OCI-LY7 (cell line): ENCODE measurements around the gene MRPS22. TPM values are rescaled to one million over a fixed set of nuclear protein-coding genes. Genes with fewer than 3 reads are reported as not detected.

Source experiments
- Bru-seq: library from RNA; stranded (reverse); fragments of 400-500 nt; gene quantifications from one replicate; lab custom pipeline; 2021; lab: Mats Ljungman, UMichigan
- BruChase-seq, 2 experiments: library from RNA; stranded (reverse); fragments of 400-500 nt; gene quantifications; one replicate each; lab custom pipeline; 2021; lab: Mats Ljungman, UMichigan
- BruUV-seq: library from RNA; stranded (reverse); fragments of 400-500 nt; replicated peaks from 2 replicates; lab custom pipeline; 2021; lab: Mats Ljungman, UMichigan
- CTCF ChIA-PET: fragments of 300-600 bp; sonication (Branson Sonifier 250); formaldehyde crosslinking; loops from one replicate; lab custom pipeline; 2022; ENCODE audit warnings: antibody characterized with exemption; ENCODE audit not compliant: unreplicated experiment; lab: Charles Lee
- POLR2A ChIA-PET: fragments of 300-600 bp; sonication (Branson Sonifier 250); formaldehyde crosslinking; loops from one replicate; lab custom pipeline; 2022; ENCODE audit warnings: antibody characterized with exemption; lab: Charles Lee
- DNase-seq: peaks from one replicate; pipeline ENCODE4 v3.0.0-alpha.2; 2015; ENCODE audit warnings: low spot score
- H2AFZ ChIP-seq: fragments of 200-600 bp; sonication (generic), shearing (Covaris generic); 2 replicates; pipeline ENCODE4 v1.6.1; 2014; ENCODE audit warnings: mild to moderate bottlenecking, antibody characterized with exemption, low read length, moderate library complexity
- H3K27ac ChIP-seq: fragments of 200-600 bp; sonication (generic); 2 replicates; pipeline ENCODE4 v1.5.1; 2014; ENCODE audit warnings: mixed run types, low read depth, mild to moderate bottlenecking, moderate library complexity, low read length, inconsistent platforms; ENCODE audit not compliant: poor library complexity, severe bottlenecking
- H3K36me3 ChIP-seq: fragments of 200-600 bp; sonication (generic); 2 replicates; pipeline ENCODE4 v1.6.1; 2014; ENCODE audit warnings: mild to moderate bottlenecking, antibody characterized with exemption, low read length, moderate library complexity, mixed read lengths; ENCODE audit not compliant: insufficient read depth
- H3K4me1 ChIP-seq: fragments of 200-600 bp; sonication (generic); 2 replicates; pipeline ENCODE4 v1.5.1; 2014; ENCODE audit warnings: mild to moderate bottlenecking, low read length; ENCODE audit not compliant: insufficient read depth, poor library complexity, severe bottlenecking
- H3K4me2 ChIP-seq: fragments of 200-600 bp; sonication (generic); 2 replicates; pipeline ENCODE4 v1.6.1; 2014; ENCODE audit warnings: mild to moderate bottlenecking, low read length
- H3K4me3 ChIP-seq: fragments of 200-600 bp; sonication (generic); 2 replicates; pipeline ENCODE4 v1.5.1; 2014; ENCODE audit warnings: mild to moderate bottlenecking, low read depth, low read length; ENCODE audit not compliant: poor library complexity, severe bottlenecking
- H3K79me2 ChIP-seq: fragments of 200-600 bp; sonication (generic); 2 replicates; pipeline ENCODE4 v1.6.1; 2016; ENCODE audit warnings: low read depth, mild to moderate bottlenecking, low read length, moderate library complexity, mixed read lengths; ENCODE audit not compliant: insufficient read depth
- H3K9me2 ChIP-seq: fragments of 200-600 bp; sonication (generic); 2 replicates; pipeline ENCODE4 v1.6.1; 2016; ENCODE audit warnings: mild to moderate bottlenecking, low read length, mixed read lengths; ENCODE audit not compliant: insufficient read depth
- H3K9me3 ChIP-seq: fragments of 200-600 bp; sonication (generic); 2 replicates; pipeline ENCODE4 v1.6.1; 2014; ENCODE audit warnings: mild to moderate bottlenecking, mixed run types, low read length, mixed read lengths
- H4K20me1 ChIP-seq: fragments of 200-600 bp; sonication (generic); 2 replicates; pipeline ENCODE4 v1.6.1; 2014; ENCODE audit warnings: mild to moderate bottlenecking, antibody characterized with exemption, low read length, moderate library complexity, mixed read lengths; ENCODE audit not compliant: insufficient read depth
- EZH2phosphoT487 ChIP-seq: fragments of 200-600 bp; sonication (generic); IDR thresholded peaks from 2 replicates; pipeline ENCODE4 v1.6.1; 2018; ENCODE audit warnings: low read depth, borderline replicate concordance, mild to moderate bottlenecking, mixed run types, antibody characterized with exemption, low read length, moderate library complexity, mixed read lengths
- intact Hi-C: fragments of 100-400 bp; cut with micrococcal nuclease; formaldehyde crosslinking; loops from one replicate; pipeline ENCODE4 v1.10.0; 2022; ENCODE audit not compliant: unreplicated experiment
- long read RNA-seq: library from polyadenylated mRNA; stranded (forward); transcript quantifications from one replicate; pipeline ENCODE4 v2.0.0, GENCODE V29; 2022
- total RNA-seq, 2 experiments: library from RNA; depleted of rRNA in 1 of 2; stranded (reverse); fragments of >200 nt in 1 of 2; shearing (Covaris generic) in 1 of 2; gene quantifications; 2 replicates each; pipeline ENCODE4 v1.2.3, GENCODE V29; 2014 to 2022
- TF ChIP-seq, protein P1 (sequence below): fragments of 200-600 bp; sonication (generic); conservative IDR thresholded peaks from 2 replicates; pipeline ENCODE4 v1.5.1; 2014; ENCODE audit warnings: mild to moderate bottlenecking, antibody characterized with exemption, low read length, moderate library complexity, mixed read lengths

Gene MRPS22
- total RNA-seq (2014; rRNA removed; shearing (Covaris generic)), result 54.9 and 71.1 TPM in 2 replicates
- total RNA-seq (2022), result 52.3 and 61.4 TPM in 2 replicates
- percentile 37 among the genes with signal in this experiment for Bru-seq, nascent RNA
- percentile 29 among the genes with signal in this experiment for BruChase-seq, experiment 1, labeled RNA remaining after a 6-hour chase
- percentile 34 among the genes with signal in this experiment for BruChase-seq, experiment 2, labeled RNA remaining after a 2-hour chase
- long read RNA-seq, transcript MRPS22-202 (8 exons, 1,099 nt), result minor isoform, 7 of 102 reads
- long read RNA-seq, transcript MRPS22-201 (8 exons, 1,120 nt), result major isoform, 84 of 102 reads
- long read RNA-seq, partial matches to known transcripts, result 3 of 102 reads
- long read RNA-seq, other reads (novel, unspliced or antisense), result 5 of 102 reads

DNA sequence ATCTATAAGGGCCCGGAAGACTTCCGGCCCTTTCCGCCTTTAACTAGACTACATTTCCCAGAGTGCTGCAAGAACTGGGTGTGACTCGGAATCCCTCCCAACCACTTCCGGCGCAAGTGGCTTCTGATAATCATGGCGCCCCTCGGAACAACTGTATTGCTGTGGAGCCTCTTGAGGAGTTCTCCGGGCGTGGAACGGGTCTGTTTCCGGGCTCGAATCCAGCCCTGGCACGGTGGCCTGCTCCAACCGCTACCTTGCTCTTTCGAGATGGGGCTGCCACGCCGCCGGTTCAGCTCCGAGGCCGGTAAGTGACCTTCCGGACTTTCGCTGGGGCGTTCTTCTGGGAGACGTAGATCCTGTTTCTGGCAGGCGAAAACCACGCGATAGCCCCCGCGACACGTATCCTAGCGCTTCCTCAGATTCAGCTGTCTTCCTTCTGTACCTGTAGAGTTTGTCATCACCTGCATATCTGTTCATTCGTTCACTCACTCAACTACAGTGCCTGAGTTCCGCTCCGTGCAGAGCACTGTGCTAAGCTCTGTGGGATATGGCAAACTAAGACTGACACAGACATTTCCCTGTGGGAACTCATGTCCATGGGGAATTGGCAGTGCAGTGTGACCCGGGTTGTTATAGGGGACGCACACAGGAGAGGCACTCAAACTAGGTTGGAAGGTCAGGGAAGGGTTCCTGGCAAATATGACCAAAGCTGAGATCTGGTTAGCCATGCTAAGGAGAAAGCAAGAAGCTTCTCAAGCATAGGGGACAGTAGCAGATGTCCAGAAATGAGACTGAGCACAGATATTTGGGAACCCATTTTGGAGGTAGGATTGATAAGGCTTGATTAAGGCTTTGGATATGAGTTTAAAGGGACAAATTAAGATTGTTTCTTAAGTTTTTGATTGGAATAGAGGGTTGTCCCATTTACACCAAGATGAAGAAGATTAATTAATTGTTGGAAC lies at the start of gene MRPS22:
MRPS22 (plus strand) TSS at position 126 of the 962 bp plus-strand sequence; CDS start at position 133, 7 bp downstream.
- POLR2A ChIA-PET, result interaction anchor here (1.0 to 1.2 kb wide), 3 partner anchors 10 to 46 kb away, joined by 3 to 5 read pairs (median 5); no protein-coding TSS in a partner anchor
- peak within 1 kb of the TSS; percentile 98 for H3K4me3 ChIP-seq

DNA sequence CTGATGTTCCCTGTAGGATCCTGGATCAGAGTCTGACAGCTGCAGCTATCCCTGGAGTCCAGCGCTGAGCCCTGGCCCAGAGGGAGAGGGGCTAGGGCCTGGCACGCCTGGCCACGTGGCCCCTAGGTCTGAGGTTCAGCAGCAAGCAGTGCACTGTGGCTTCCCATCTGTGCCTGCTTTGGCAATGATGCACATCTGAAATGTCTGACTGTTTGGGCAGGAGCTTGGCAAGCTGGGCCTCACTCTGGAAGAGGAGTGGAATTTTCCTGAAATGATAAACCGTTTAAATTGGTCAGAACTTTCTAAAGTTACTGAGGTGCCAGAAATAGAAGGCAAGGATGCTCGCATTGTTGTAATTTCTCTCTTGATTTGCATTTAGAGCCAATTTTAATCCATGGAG lies 48.8 kb upstream of the MRPS22 start:
- BruUV-seq, result no TSS peak
- Histone ChIP-seq H3K9me2 (no peaks in the 10 kb centered on the region), H3K4me1 (no peaks in the 10 kb centered on the region), H3K4me3 (no peak overlapping the region), H2AFZ (no peak overlapping the region), H4K20me1 (no peaks in the 10 kb centered on the region), H3K79me2 (no peaks in the 10 kb centered on the region), H3K27ac (no peak overlapping the region), H3K9me3 (no peaks in the 10 kb centered on the region), H3K4me2 (no peak overlapping the region), H3K36me3 (no peaks in the 10 kb centered on the region)
- no peak for DNase-seq
- intact Hi-C loops, result no loop called here
- CTCF ChIA-PET, result no interaction called here
- TF ChIP-seq, protein P1, sequence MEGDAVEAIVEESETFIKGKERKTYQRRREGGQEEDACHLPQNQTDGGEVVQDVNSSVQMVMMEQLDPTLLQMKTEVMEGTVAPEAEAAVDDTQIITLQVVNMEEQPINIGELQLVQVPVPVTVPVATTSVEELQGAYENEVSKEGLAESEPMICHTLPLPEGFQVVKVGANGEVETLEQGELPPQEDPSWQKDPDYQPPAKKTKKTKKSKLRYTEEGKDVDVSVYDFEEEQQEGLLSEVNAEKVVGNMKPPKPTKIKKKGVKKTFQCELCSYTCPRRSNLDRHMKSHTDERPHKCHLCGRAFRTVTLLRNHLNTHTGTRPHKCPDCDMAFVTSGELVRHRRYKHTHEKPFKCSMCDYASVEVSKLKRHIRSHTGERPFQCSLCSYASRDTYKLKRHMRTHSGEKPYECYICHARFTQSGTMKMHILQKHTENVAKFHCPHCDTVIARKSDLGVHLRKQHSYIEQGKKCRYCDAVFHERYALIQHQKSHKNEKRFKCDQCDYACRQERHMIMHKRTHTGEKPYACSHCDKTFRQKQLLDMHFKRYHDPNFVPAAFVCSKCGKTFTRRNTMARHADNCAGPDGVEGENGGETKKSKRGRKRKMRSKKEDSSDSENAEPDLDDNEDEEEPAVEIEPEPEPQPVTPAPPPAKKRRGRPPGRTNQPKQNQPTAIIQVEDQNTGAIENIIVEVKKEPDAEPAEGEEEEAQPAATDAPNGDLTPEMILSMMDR, result no peak
- no peak for TF ChIP-seq EZH2phosphoT487
- POLR2A ChIA-PET, result no interaction called here

More for the DNA sequence above, at the start of gene MRPS22:
- peak within 1 kb of the TSS; percentile 66 for H3K27ac ChIP-seq
- H3K9me3 ChIP-seq, result no peaks in the 10 kb centered on the region; the same call in 1 of the 2 replicates
- H4K20me1 ChIP-seq, result peaks cover 12% of the 10 kb centered on the region
- peaks cover 25% of the 10 kb centered on the region for H3K79me2 ChIP-seq
- TF ChIP-seq EZH2phosphoT487, result no peak
- TF ChIP-seq, protein P1, result no peak
- CTCF ChIA-PET, result interaction anchor here (1.1 to 1.5 kb wide), 2 partner anchors 10 to 12 kb away, joined by 4 to 8 read pairs; no protein-coding TSS in a partner anchor
- peaks cover 13% of the 10 kb centered on the region for H3K4me1 ChIP-seq
- no peaks in the 10 kb centered on the region for H3K9me2 ChIP-seq
- intact Hi-C loops, result loop anchor here (2.0 to 10.0 kb wide), 2 partner anchors 45 to 1169 kb away; partner anchors contain the start of genes COPB2 and DBR1
- peaks cover 33% of the 10 kb centered on the region for H3K36me3 ChIP-seq
- peak; percentile 89 for DNase-seq
- H2AFZ ChIP-seq, result peak within 1 kb of the TSS; percentile 94
- peak within 1 kb of the TSS; percentile 99 for H3K4me2 ChIP-seq
- BruUV-seq, result no TSS peak
